Cardiac fibroblast (primary cell): Measurements from ENCODE around the gene PPP1R16B.

ENCODE experiments used
- DNase-seq, 2 donors: peaks; one replicate each; pipeline versions ENCODE4 v3.0.0 to v3.0.0-alpha.2; 2010; ENCODE audit warnings: low read depth in 2 of 2
- H3K4me3 ChIP-seq, 2 donors: replicated peaks in 1 of 2; 1 replicate in 1 of 2; 2 replicates in 1 of 2; pipeline ENCODE4 v1.5.1; 2011; ENCODE audit warnings: low read depth in 2 of 2, low read length in 2 of 2, mild to moderate bottlenecking in 2 of 2, moderate library complexity in 1 of 2
- CTCF ChIP-seq: IDR thresholded peaks from one replicate; pipeline ENCODE4 v1.5.1; 2011; ENCODE audit warnings: low read depth, mild to moderate bottlenecking, low read length, inconsistent platforms

The PPP1R16B gene

GRCh38 chr20:38764567-38765318 is 40.8 kb upstream of the PPP1R16B start:
- no peak overlapping the region for H3K4me3 ChIP-seq
- TF ChIP-seq CTCF, result no peak
- DNase-seq, result peak; percentile 80 to 90

GRCh38 chr20:38766071-38766470 is 39.4 kb upstream of the PPP1R16B start:
- no peak for TF ChIP-seq CTCF
- no peak overlapping the region for H3K4me3 ChIP-seq
- DNase-seq, result no peak

- TF ChIP-seq CTCF, result no peak
- H3K4me3 ChIP-seq, result no peak overlapping the region
- no peak for DNase-seq
Measured at GRCh38 chr20:38769376-38770295, 35.9 kb upstream of the PPP1R16B start.

GRCh38 chr20:38770546-38770945 is 35.0 kb upstream of the PPP1R16B start:
- no peak for DNase-seq
- H3K4me3 ChIP-seq, result no peak overlapping the region
- no peak for TF ChIP-seq CTCF

- no peak overlapping the region for H3K4me3 ChIP-seq
- no peak for DNase-seq
- TF ChIP-seq CTCF, result no peak
Measured at GRCh38 chr20:38770970-38771369, 34.5 kb upstream of the PPP1R16B start.

- no peak overlapping the region for H3K4me3 ChIP-seq
- no peak for TF ChIP-seq CTCF
- no peak for DNase-seq
Measured at GRCh38 chr20:38771621-38772020, 33.9 kb upstream of the PPP1R16B start.
